ENCODE results near the gene NR2C2.

NR2C2 gene

DNA sequence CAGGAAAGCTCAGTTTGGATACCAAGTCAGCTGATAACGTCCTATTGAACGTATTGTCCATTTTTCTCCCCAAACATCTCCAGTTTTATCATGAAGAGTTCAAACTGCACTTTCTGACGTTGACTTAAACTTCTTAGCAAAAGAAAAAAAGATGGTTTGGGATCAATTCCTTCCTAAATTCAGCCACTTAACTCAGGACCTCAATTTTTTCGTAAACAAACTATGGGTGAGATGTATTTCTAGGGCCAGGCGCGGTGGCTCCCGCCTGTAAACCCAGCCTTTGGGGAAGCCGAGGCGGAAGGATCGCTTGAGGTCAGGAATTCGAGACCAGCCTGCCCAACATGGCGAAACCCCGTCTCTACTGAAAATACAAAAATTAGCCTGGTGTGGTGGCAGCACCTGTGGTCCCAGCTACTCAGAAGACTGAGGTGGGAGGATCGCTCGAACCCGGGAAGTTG is 118.2 kb downstream of the NR2C2 start:
- Histone ChIP-seq H3K4me3 (replicated peaks; ENCODE audit: insufficient read depth, low read length) (peak overlapping the region; percentile 90), H3K27me3 (ENCODE audit: insufficient read depth, poor library complexity, severe bottlenecking) (no peaks in the 10 kb centered on the region), H3K27ac (replicated peaks) (no peak overlapping the region)
- no peak for DNase-seq (ENCODE audit: low read depth in 1 of 2, low spot score in 1 of 2)
- TF ChIP-seq GABPA (IDR thresholded peaks at IDR 0.05; ENCODE audit: low read depth) (no peak), POLR2AphosphoS5 (IDR thresholded peaks at IDR 0.05; ENCODE audit: low read depth) (no peak), SPI1 (IDR thresholded peaks at IDR 0.05; ENCODE audit: borderline replicate concordance, low read depth) (no peak), REST (IDR thresholded peaks at IDR 0.05; ENCODE audit: insufficient replicate concordance, low read depth) (no peak)
- TF ChIP-seq, protein P1, sequence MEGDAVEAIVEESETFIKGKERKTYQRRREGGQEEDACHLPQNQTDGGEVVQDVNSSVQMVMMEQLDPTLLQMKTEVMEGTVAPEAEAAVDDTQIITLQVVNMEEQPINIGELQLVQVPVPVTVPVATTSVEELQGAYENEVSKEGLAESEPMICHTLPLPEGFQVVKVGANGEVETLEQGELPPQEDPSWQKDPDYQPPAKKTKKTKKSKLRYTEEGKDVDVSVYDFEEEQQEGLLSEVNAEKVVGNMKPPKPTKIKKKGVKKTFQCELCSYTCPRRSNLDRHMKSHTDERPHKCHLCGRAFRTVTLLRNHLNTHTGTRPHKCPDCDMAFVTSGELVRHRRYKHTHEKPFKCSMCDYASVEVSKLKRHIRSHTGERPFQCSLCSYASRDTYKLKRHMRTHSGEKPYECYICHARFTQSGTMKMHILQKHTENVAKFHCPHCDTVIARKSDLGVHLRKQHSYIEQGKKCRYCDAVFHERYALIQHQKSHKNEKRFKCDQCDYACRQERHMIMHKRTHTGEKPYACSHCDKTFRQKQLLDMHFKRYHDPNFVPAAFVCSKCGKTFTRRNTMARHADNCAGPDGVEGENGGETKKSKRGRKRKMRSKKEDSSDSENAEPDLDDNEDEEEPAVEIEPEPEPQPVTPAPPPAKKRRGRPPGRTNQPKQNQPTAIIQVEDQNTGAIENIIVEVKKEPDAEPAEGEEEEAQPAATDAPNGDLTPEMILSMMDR (IDR thresholded peaks at IDR 0.05; ENCODE audit: insufficient read depth, low read length): no peak

DNA sequence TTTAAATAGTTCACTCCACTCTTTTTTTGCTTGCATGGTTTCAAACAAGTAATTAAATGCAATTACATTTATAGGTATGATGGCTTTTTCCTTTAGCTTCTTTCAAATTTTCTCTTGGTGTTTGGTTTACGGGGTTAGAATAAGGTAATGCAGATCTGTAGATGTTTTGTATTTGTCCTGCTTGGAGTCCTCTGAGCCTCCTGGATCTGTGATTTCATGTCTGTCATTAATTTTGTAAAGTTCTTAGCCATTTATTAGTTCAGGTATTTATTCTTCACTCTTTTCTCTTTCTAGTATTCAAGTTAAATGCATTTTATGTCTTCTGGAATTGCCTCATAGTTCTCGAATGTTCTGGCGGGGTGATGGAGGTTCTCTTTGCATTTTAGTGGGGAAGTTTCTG is 119.1 kb downstream of the NR2C2 start:
- H3K27ac ChIP-seq (replicated peaks): no peak overlapping the region
- no peak overlapping the region for H3K4me3 ChIP-seq (replicated peaks; ENCODE audit: insufficient read depth, low read length)
- no peak for TF ChIP-seq GABPA (IDR thresholded peaks at IDR 0.05; ENCODE audit: low read depth)
- TF ChIP-seq, protein P1 (IDR thresholded peaks at IDR 0.05; ENCODE audit: insufficient read depth, low read length): no peak
- TF ChIP-seq SPI1 (IDR thresholded peaks at IDR 0.05; ENCODE audit: borderline replicate concordance, low read depth): no peak
- TF ChIP-seq REST (IDR thresholded peaks at IDR 0.05; ENCODE audit: insufficient replicate concordance, low read depth): no peak
- TF ChIP-seq POLR2AphosphoS5 (IDR thresholded peaks at IDR 0.05; ENCODE audit: low read depth): no peak
- DNase-seq (ENCODE audit: low read depth in 1 of 2, low spot score in 1 of 2): no peak
- no peaks in the 10 kb centered on the region for H3K27me3 ChIP-seq (ENCODE audit: insufficient read depth, poor library complexity, severe bottlenecking)

GRCh38 chr3:15069441-15069840 is 122.1 kb downstream of the NR2C2 start:
- TF ChIP-seq GABPA (IDR thresholded peaks at IDR 0.05; ENCODE audit: low read depth) (no peak), SPI1 (IDR thresholded peaks at IDR 0.05; ENCODE audit: borderline replicate concordance, low read depth) (no peak), POLR2AphosphoS5 (IDR thresholded peaks at IDR 0.05; ENCODE audit: low read depth) (no peak), REST (IDR thresholded peaks at IDR 0.05; ENCODE audit: insufficient replicate concordance, low read depth) (no peak)
- TF ChIP-seq, protein P1 (IDR thresholded peaks at IDR 0.05; ENCODE audit: insufficient read depth, low read length): no peak
- no peak for DNase-seq (ENCODE audit: low read depth in 1 of 2, low spot score in 1 of 2)
- Histone ChIP-seq H3K27ac (replicated peaks) (no peak overlapping the region), H3K4me3 (replicated peaks; ENCODE audit: insufficient read depth, low read length) (no peak overlapping the region), H3K27me3 (ENCODE audit: insufficient read depth, poor library complexity, severe bottlenecking) (no peaks in the 10 kb centered on the region)
